ENCODE results near the gene RAN. TPM values are rescaled to one million over a fixed set of nuclear protein-coding genes. Genes with fewer than 3 reads are reported as not detected.
"Not testable (repeated sequence)": the region's sequence is repeated elsewhere in the genome, so short reads cannot be mapped to it uniquely, and the experiment has no call there.

RAN gene
- total RNA-seq, 1 experiment from 2014 or later = 1,193 TPM

DNA sequence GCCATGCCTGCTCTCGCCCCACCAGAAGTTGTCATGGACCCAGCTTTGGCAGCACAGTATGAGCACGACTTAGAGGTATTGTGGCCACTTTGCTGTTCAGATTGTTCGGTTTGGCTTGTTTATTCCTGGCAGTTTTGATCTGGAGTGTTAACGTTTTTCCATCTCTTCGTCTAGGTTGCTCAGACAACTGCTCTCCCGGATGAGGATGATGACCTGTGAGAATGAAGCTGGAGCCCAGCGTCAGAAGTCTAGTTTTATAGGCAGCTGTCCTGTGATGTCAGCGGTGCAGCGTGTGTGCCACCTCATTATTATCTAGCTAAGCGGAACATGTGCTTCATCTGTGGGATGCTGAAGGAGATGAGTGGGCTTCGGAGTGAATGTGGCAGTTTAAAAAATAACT lies 3.8 kb downstream of the RAN start:
- Histone ChIP-seq H3K36me3 (ENCODE audit: control insufficient read depth, insufficient read depth, low read length) (peaks cover 41% of the 10 kb centered on the region), H3K4me1 (ENCODE audit: control insufficient read depth, insufficient read depth, low read length) (peaks cover 38% of the 10 kb centered on the region)
- ATAC-seq; DNase-seq (ENCODE audit: low read depth, low spot score); CTCF ChIA-PET; H3K4me3 ChIP-seq (ENCODE audit: low read depth in 2 of 2, low read length in 2 of 2); H3K27ac ChIP-seq (ENCODE audit: low read length); H3K27me3 ChIP-seq (ENCODE audit: control insufficient read depth, insufficient read depth, low read length); in situ Hi-C loops (cut with HindIII; ENCODE audit: low pct_unique_long_range_greater_than_20kb, low sequenced_read_pairs); intact Hi-C loops (cut with micrococcal nuclease; ENCODE audit: unreplicated experiment); H3K9me3 ChIP-seq (ENCODE audit: control insufficient read depth, insufficient read depth, low read depth, low read length): not testable (repeated sequence)
- POLR2A ChIA-PET = interaction anchor here (0.6 to 0.7 kb wide), 2 partner anchors 74 to 127 kb away, joined by 3 read pairs; no protein-coding TSS in a partner anchor
- TSS peak; percentile 46 for BruUV-seq (replicated peaks)

DNA sequence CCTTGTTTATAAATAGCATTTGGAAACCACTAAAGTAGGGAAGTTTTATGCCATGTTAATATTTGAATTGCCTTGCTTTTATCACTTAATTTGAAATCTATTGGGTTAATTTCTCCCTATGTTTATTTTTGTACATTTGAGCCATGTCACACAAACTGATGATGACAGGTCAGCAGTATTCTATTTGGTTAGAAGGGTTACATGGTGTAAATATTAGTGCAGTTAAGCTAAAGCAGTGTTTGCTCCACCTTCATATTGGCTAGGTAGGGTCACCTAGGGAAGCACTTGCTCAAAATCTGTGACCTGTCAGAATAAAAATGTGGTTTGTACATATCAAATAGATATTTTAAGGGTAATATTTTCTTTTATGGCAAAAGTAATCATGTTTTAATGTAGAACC lies 4.4 kb downstream of the RAN start:
- BruUV-seq (replicated peaks) = no TSS peak
- TF ChIP-seq, protein P1, sequence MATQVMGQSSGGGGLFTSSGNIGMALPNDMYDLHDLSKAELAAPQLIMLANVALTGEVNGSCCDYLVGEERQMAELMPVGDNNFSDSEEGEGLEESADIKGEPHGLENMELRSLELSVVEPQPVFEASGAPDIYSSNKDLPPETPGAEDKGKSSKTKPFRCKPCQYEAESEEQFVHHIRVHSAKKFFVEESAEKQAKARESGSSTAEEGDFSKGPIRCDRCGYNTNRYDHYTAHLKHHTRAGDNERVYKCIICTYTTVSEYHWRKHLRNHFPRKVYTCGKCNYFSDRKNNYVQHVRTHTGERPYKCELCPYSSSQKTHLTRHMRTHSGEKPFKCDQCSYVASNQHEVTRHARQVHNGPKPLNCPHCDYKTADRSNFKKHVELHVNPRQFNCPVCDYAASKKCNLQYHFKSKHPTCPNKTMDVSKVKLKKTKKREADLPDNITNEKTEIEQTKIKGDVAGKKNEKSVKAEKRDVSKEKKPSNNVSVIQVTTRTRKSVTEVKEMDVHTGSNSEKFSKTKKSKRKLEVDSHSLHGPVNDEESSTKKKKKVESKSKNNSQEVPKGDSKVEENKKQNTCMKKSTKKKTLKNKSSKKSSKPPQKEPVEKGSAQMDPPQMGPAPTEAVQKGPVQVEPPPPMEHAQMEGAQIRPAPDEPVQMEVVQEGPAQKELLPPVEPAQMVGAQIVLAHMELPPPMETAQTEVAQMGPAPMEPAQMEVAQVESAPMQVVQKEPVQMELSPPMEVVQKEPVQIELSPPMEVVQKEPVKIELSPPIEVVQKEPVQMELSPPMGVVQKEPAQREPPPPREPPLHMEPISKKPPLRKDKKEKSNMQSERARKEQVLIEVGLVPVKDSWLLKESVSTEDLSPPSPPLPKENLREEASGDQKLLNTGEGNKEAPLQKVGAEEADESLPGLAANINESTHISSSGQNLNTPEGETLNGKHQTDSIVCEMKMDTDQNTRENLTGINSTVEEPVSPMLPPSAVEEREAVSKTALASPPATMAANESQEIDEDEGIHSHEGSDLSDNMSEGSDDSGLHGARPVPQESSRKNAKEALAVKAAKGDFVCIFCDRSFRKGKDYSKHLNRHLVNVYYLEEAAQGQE (IDR thresholded peaks at IDR 0.05; ENCODE audit: insufficient read depth in 1 of 2, low read depth in 2 of 2, low read length in 1 of 2) = no peak
- TF ChIP-seq, protein P2, sequence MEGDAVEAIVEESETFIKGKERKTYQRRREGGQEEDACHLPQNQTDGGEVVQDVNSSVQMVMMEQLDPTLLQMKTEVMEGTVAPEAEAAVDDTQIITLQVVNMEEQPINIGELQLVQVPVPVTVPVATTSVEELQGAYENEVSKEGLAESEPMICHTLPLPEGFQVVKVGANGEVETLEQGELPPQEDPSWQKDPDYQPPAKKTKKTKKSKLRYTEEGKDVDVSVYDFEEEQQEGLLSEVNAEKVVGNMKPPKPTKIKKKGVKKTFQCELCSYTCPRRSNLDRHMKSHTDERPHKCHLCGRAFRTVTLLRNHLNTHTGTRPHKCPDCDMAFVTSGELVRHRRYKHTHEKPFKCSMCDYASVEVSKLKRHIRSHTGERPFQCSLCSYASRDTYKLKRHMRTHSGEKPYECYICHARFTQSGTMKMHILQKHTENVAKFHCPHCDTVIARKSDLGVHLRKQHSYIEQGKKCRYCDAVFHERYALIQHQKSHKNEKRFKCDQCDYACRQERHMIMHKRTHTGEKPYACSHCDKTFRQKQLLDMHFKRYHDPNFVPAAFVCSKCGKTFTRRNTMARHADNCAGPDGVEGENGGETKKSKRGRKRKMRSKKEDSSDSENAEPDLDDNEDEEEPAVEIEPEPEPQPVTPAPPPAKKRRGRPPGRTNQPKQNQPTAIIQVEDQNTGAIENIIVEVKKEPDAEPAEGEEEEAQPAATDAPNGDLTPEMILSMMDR (IDR thresholded peaks at IDR 0.05) = no peak
- no peak for TF ChIP-seq POLR2AphosphoS5 (IDR thresholded peaks at IDR 0.05; ENCODE audit: low read depth, low read length)
- TF ChIP-seq TCF7L2 (IDR thresholded peaks at IDR 0.05; ENCODE audit: low read depth, low read length) = no peak
- no peaks in the 10 kb centered on the region for H3K27me3 ChIP-seq (ENCODE audit: control insufficient read depth, insufficient read depth, low read length)
- POLR2A ChIA-PET = no interaction called here
- peaks cover 41% of the 10 kb centered on the region for H3K36me3 ChIP-seq (ENCODE audit: control insufficient read depth, insufficient read depth, low read length)
- DNase-seq (ENCODE audit: low read depth, low spot score) (no peak), ATAC-seq (no peak)
- in situ Hi-C loops (cut with HindIII; ENCODE audit: low pct_unique_long_range_greater_than_20kb, low sequenced_read_pairs) (no loop called here), intact Hi-C loops (cut with micrococcal nuclease; ENCODE audit: unreplicated experiment) (no loop called here)
- CTCF ChIA-PET = interaction anchor here (1.0 kb wide), 1 partner anchor 50 kb away, joined by 5 read pairs; no protein-coding TSS in a partner anchor
- no peaks in the 10 kb centered on the region for H3K9me3 ChIP-seq (ENCODE audit: control insufficient read depth, insufficient read depth, low read depth, low read length)
- no peak overlapping the region for H3K4me3 ChIP-seq (ENCODE audit: low read depth in 2 of 2, low read length in 2 of 2)
- H3K27ac ChIP-seq (ENCODE audit: low read length) = no peak overlapping the region
- H3K4me1 ChIP-seq (ENCODE audit: control insufficient read depth, insufficient read depth, low read length) = peaks cover 38% of the 10 kb centered on the region

DNA sequence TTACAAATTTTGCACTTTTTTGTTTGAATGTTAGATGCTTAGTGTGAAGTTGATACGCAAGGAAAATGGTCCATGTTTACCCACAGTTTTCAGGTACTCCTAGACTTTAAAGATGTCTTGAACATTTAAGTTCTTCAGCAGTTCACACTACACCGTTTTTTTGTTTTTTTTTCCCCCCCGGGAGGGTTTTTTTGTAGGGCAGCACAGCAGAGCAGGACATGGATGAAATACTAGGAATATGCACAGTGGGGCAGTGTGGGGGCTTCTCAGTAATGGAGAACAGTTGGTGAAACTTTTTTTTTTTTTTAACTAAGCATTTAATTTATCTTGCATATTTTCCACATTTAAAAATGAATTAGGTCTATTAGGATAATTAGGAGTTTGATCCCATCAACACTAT lies 4.9 kb downstream of the RAN start:
- Histone ChIP-seq H3K27ac (ENCODE audit: low read length) (no peak overlapping the region), H3K4me3 (ENCODE audit: low read depth in 2 of 2, low read length in 2 of 2) (no peak overlapping the region), H3K27me3 (ENCODE audit: control insufficient read depth, insufficient read depth, low read length) (no peaks in the 10 kb centered on the region), H3K36me3 (ENCODE audit: control insufficient read depth, insufficient read depth, low read length) (peaks cover 41% of the 10 kb centered on the region), H3K4me1 (ENCODE audit: control insufficient read depth, insufficient read depth, low read length) (peaks cover 38% of the 10 kb centered on the region), H3K9me3 (ENCODE audit: control insufficient read depth, insufficient read depth, low read depth, low read length) (no peaks in the 10 kb centered on the region)
- BruUV-seq (replicated peaks) = no TSS peak
- ATAC-seq (no peak), DNase-seq (ENCODE audit: low read depth, low spot score) (no peak)
- in situ Hi-C loops (cut with HindIII; ENCODE audit: low pct_unique_long_range_greater_than_20kb, low sequenced_read_pairs) (no loop called here), intact Hi-C loops (cut with micrococcal nuclease; ENCODE audit: unreplicated experiment) (no loop called here)
- CTCF ChIA-PET = interaction anchor here (0.7 to 1.0 kb wide), 3 partner anchors 50 to 256 kb away, joined by 3 to 5 read pairs (median 5); no protein-coding TSS in a partner anchor
- POLR2A ChIA-PET = no interaction called here
- TF ChIP-seq, protein P1 (IDR thresholded peaks at IDR 0.05; ENCODE audit: insufficient read depth in 1 of 2, low read depth in 2 of 2, low read length in 1 of 2) = no peak
- TF ChIP-seq SIN3A (IDR thresholded peaks at IDR 0.05; ENCODE audit: borderline replicate concordance, insufficient read depth, low read depth, low read length) = no peak
- TF ChIP-seq TCF7L2 (IDR thresholded peaks at IDR 0.05; ENCODE audit: low read depth, low read length) = no peak
- no peak for TF ChIP-seq POLR2AphosphoS5 (IDR thresholded peaks at IDR 0.05; ENCODE audit: low read depth, low read length)
